ENCODE data around the gene TNP2. TPM values are rescaled to one million over a fixed set of nuclear protein-coding genes. Genes with fewer than 3 reads are reported as not detected.

Gene TNP2
- total and polyA plus RNA-seq, 2 donors (not counting 3 experiments of a cell fraction or from before 2014, with no cell fraction given) = not detected

- no peaks in the 10 kb centered on the region for H3K9me1 ChIP-seq (replicated peaks; ENCODE audit: control insufficient read depth, extremely low read depth, insufficient read depth, low read length)
- H3K27me3 ChIP-seq (ENCODE audit: control insufficient read depth in 2 of 2, insufficient read depth in 2 of 2, low read length in 2 of 2) = peaks cover 0 to 1% of the 10 kb centered on the region in 2 experiments
- H3K79me2 ChIP-seq (ENCODE audit: control insufficient read depth, insufficient read depth, low read length) = no peaks in the 10 kb centered on the region
- BruUV-seq (replicated peaks) = no TSS peak
- POLR2A ChIA-PET = no interaction called here
- CTCF ChIA-PET = no interaction called here
- H3K9ac ChIP-seq (replicated peaks; ENCODE audit: extremely low read depth, insufficient read depth, low read length) = no peak overlapping the region
- intact Hi-C loops (cut with micrococcal nuclease) = loop anchor here (10.0 kb wide), 1 partner anchor 65 kb away; no protein-coding TSS in a partner anchor
- no peak overlapping the region for H3K4me2 ChIP-seq (ENCODE audit: insufficient read depth, low read length)
- no peak overlapping the region for H3K4me3 ChIP-seq (replicated peaks in 1 of 3; ENCODE audit: insufficient read depth in 1 of 3, low read depth in 1 of 3, low read length in 3 of 3)
- no peaks in the 10 kb centered on the region for H3K4me1 ChIP-seq (ENCODE audit: control insufficient read depth, extremely low read depth, insufficient read depth, low read length)
- H3K27ac ChIP-seq (ENCODE audit: insufficient read depth, low read depth, low read length) = no peak overlapping the region
- dilution Hi-C loops (cut with MboI; ENCODE audit: extremely low pct_ligation_motif_present, low sequenced_read_pairs) = no loop called here
- no peak overlapping the region for H2AFZ ChIP-seq (ENCODE audit: low read depth, low read length)
- H3K9me3 ChIP-seq (replicated peaks; ENCODE audit: control insufficient read depth, insufficient read depth, low read length) = no peaks in the 10 kb centered on the region
- no peaks in the 10 kb centered on the region for H4K20me1 ChIP-seq (replicated peaks; ENCODE audit: control insufficient read depth, extremely low read depth, insufficient read depth, low read length)
- DNase-seq (ENCODE audit: low read depth, low spot score) (no peak), FAIRE-seq (no peak)
- TF ChIP-seq MYC (IDR thresholded peaks at IDR 0.05; ENCODE audit: low read depth, low read length) (no peak), GATA2 (IDR thresholded peaks at IDR 0.05; ENCODE audit: insufficient read depth, insufficient read length, low read depth, low read length) (no peak), MAX (IDR thresholded peaks at IDR 0.05; ENCODE audit: insufficient read depth, insufficient read length) (no peak), JUN (IDR thresholded peaks at IDR 0.05; ENCODE audit: borderline replicate concordance, insufficient read depth, insufficient read length, low read depth) (no peak)
- TF ChIP-seq, protein P1, sequence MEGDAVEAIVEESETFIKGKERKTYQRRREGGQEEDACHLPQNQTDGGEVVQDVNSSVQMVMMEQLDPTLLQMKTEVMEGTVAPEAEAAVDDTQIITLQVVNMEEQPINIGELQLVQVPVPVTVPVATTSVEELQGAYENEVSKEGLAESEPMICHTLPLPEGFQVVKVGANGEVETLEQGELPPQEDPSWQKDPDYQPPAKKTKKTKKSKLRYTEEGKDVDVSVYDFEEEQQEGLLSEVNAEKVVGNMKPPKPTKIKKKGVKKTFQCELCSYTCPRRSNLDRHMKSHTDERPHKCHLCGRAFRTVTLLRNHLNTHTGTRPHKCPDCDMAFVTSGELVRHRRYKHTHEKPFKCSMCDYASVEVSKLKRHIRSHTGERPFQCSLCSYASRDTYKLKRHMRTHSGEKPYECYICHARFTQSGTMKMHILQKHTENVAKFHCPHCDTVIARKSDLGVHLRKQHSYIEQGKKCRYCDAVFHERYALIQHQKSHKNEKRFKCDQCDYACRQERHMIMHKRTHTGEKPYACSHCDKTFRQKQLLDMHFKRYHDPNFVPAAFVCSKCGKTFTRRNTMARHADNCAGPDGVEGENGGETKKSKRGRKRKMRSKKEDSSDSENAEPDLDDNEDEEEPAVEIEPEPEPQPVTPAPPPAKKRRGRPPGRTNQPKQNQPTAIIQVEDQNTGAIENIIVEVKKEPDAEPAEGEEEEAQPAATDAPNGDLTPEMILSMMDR (IDR thresholded peaks at IDR 0.05; ENCODE audit: extremely low read depth in 1 of 2, insufficient read depth in 1 of 2, low read depth in 1 of 2, low read length in 2 of 2) = no peak
- no peaks in the 10 kb centered on the region for H3K36me3 ChIP-seq (ENCODE audit: control insufficient read depth in 2 of 2, extremely low read depth in 1 of 2, insufficient read depth in 2 of 2, low read length in 2 of 2)
Measured at GRCh38 chr16:11249233-11250061, 19.7 kb downstream of the TNP2 start.
